ENCODE measurements around the gene ANTXR1. TPM values are rescaled to one million over a fixed set of nuclear protein-coding genes. Genes with fewer than 3 reads are reported as not detected.

The ANTXR1 gene
- total RNA-seq, 2 experiments from 2014 or later, result not detected

- Mint-ChIP-seq H3K9me3 (no peaks in the 10 kb centered on the region), H3K27ac (no peak overlapping the region), H3K4me3 (no peak overlapping the region), H3K36me3 (no peaks in the 10 kb centered on the region), H3K27me3 (peaks cover 12% of the 10 kb centered on the region), H3K4me1 (ENCODE audit: low read depth) (no peaks in the 10 kb centered on the region)
- intact Hi-C loops (cut with micrococcal nuclease), result no loop called here
- DNase-seq, result no peak
- ChIA-PET POLR2A (no interaction called here), CTCF (interaction anchor here (1.2 kb wide), 1 partner anchor 9 kb away, joined by 3 read pairs; no protein-coding TSS in a partner anchor)
Measured at GRCh38 chr2:68980956-68981355, 32.0 kb upstream of the ANTXR1 start.

- H3K27me3 Mint-ChIP-seq, result peaks cover 4% of the 10 kb centered on the region
- no peak overlapping the region for H3K4me3 Mint-ChIP-seq
- no peaks in the 10 kb centered on the region for H3K4me1 Mint-ChIP-seq (ENCODE audit: low read depth)
- no peak for DNase-seq
- no peaks in the 10 kb centered on the region for H3K9me3 Mint-ChIP-seq
- H3K27ac Mint-ChIP-seq, result no peak overlapping the region
- intact Hi-C loops (cut with micrococcal nuclease), result no loop called here
- no peaks in the 10 kb centered on the region for H3K36me3 Mint-ChIP-seq
- POLR2A ChIA-PET, result no interaction called here
- CTCF ChIA-PET, result interaction anchor here (0.6 kb wide), 1 partner anchor 272 kb away, joined by 3 read pairs; no protein-coding TSS in a partner anchor
Measured at GRCh38 chr2:68987021-68987503, 25.9 kb upstream of the ANTXR1 start.

- no peaks in the 10 kb centered on the region for H3K36me3 Mint-ChIP-seq
- ChIA-PET POLR2A (no interaction called here), CTCF (interaction anchor here (1.1 kb wide), 1 partner anchor 9 kb away, joined by 3 read pairs; no protein-coding TSS in a partner anchor)
- no peaks in the 10 kb centered on the region for H3K4me1 Mint-ChIP-seq (ENCODE audit: low read depth)
- H3K27ac Mint-ChIP-seq, result no peak overlapping the region
- H3K27me3 Mint-ChIP-seq, result peaks cover 4% of the 10 kb centered on the region
- no peak overlapping the region for H3K4me3 Mint-ChIP-seq
- no peak for DNase-seq
- no peaks in the 10 kb centered on the region for H3K9me3 Mint-ChIP-seq
- intact Hi-C loops (cut with micrococcal nuclease), result no loop called here
Measured at GRCh38 chr2:68989035-68989434, 23.9 kb upstream of the ANTXR1 start.

- Mint-ChIP-seq H3K4me3 (no peak overlapping the region), H3K4me1 (ENCODE audit: low read depth) (no peaks in the 10 kb centered on the region), H3K9me3 (no peaks in the 10 kb centered on the region), H3K27ac (no peak overlapping the region), H3K36me3 (no peaks in the 10 kb centered on the region), H3K27me3 (peaks cover 10% of the 10 kb centered on the region)
- ChIA-PET CTCF (no interaction called here), POLR2A (no interaction called here)
- no peak for DNase-seq
- intact Hi-C loops (cut with micrococcal nuclease), result no loop called here
Measured at GRCh38 chr2:68992341-68992740, 20.6 kb upstream of the ANTXR1 start.

- ChIA-PET CTCF (interaction anchor here (1.2 kb wide), 1 partner anchor 397 kb away, joined by 3 read pairs; no protein-coding TSS in a partner anchor), POLR2A (no interaction called here)
- Mint-ChIP-seq H3K9me3 (no peaks in the 10 kb centered on the region), H3K4me1 (ENCODE audit: low read depth) (no peaks in the 10 kb centered on the region), H3K27me3 (peaks cover 10% of the 10 kb centered on the region), H3K27ac (no peak overlapping the region), H3K36me3 (no peaks in the 10 kb centered on the region), H3K4me3 (no peak overlapping the region)
- intact Hi-C loops (cut with micrococcal nuclease), result no loop called here
- no peak for DNase-seq
Measured at GRCh38 chr2:68992933-68993332, 20.0 kb upstream of the ANTXR1 start.

GRCh38 chr2:68993660-68994059, 19.3 kb upstream of the ANTXR1 start:
- ChIA-PET CTCF (interaction anchor here (1.2 kb wide), 1 partner anchor 398 kb away, joined by 3 read pairs; no protein-coding TSS in a partner anchor), POLR2A (no interaction called here)
- no peak for DNase-seq
- H3K4me1 Mint-ChIP-seq (ENCODE audit: low read depth), result no peaks in the 10 kb centered on the region
- peaks cover 10% of the 10 kb centered on the region for H3K27me3 Mint-ChIP-seq
- no peaks in the 10 kb centered on the region for H3K36me3 Mint-ChIP-seq
- H3K4me3 Mint-ChIP-seq, result no peak overlapping the region
- intact Hi-C loops (cut with micrococcal nuclease), result no loop called here
- no peaks in the 10 kb centered on the region for H3K9me3 Mint-ChIP-seq
- H3K27ac Mint-ChIP-seq, result no peak overlapping the region

GRCh38 chr2:68994864-68995263, 18.1 kb upstream of the ANTXR1 start:
- no peaks in the 10 kb centered on the region for H3K4me1 Mint-ChIP-seq (ENCODE audit: low read depth)
- H3K27me3 Mint-ChIP-seq, result peaks cover 10% of the 10 kb centered on the region
- CTCF ChIA-PET, result interaction anchor here (1.0 kb wide), 1 partner anchor 51 kb away, joined by 3 read pairs; no protein-coding TSS in a partner anchor
- DNase-seq, result no peak
- intact Hi-C loops (cut with micrococcal nuclease), result no loop called here
- POLR2A ChIA-PET, result no interaction called here
- H3K27ac Mint-ChIP-seq, result no peak overlapping the region
- no peak overlapping the region for H3K4me3 Mint-ChIP-seq
- no peaks in the 10 kb centered on the region for H3K36me3 Mint-ChIP-seq
- no peaks in the 10 kb centered on the region for H3K9me3 Mint-ChIP-seq

GRCh38 chr2:68995916-68996315, 17.1 kb upstream of the ANTXR1 start:
- intact Hi-C loops (cut with micrococcal nuclease), result no loop called here

GRCh38 chr2:68997401-68997800, 15.6 kb upstream of the ANTXR1 start:
- CTCF ChIA-PET, result no interaction called here
- Mint-ChIP-seq H3K27ac (no peak overlapping the region), H3K4me3 (no peak overlapping the region), H3K36me3 (no peaks in the 10 kb centered on the region), H3K4me1 (ENCODE audit: low read depth) (no peaks in the 10 kb centered on the region), H3K9me3 (peaks cover 9% of the 10 kb centered on the region), H3K27me3 (peaks cover 18% of the 10 kb centered on the region)
- no peak for DNase-seq
- intact Hi-C loops (cut with micrococcal nuclease), result no loop called here
- POLR2A ChIA-PET, result no interaction called here

More at GRCh38 chr2:68995916-68996315, 17.1 kb upstream of the ANTXR1 start:
- Mint-ChIP-seq H3K9me3 (no peaks in the 10 kb centered on the region), H3K36me3 (no peaks in the 10 kb centered on the region), H3K4me3 (no peak overlapping the region), H3K27ac (no peak overlapping the region), H3K4me1 (ENCODE audit: low read depth) (no peaks in the 10 kb centered on the region), H3K27me3 (peaks cover 12% of the 10 kb centered on the region)
- no peak for DNase-seq
- POLR2A ChIA-PET, result no interaction called here
- CTCF ChIA-PET, result interaction anchor here (0.8 to 1.0 kb wide), 2 partner anchors 52 to 287 kb away, joined by 3 read pairs; no protein-coding TSS in a partner anchor

- H3K36me3 Mint-ChIP-seq, result no peaks in the 10 kb centered on the region
- DNase-seq, result no peak
- POLR2A ChIA-PET, result no interaction called here
Measured at GRCh38 chr2:69001879-69002278, 11.1 kb upstream of the ANTXR1 start.

GRCh38 chr2:69003731-69004130, 9.2 kb upstream of the ANTXR1 start:
- no peaks in the 10 kb centered on the region for H3K36me3 Mint-ChIP-seq
- CTCF ChIA-PET, result interaction anchor here (1.5 kb wide), 1 partner anchor 9 kb away, joined by 4 read pairs; the partner anchor contains the start of gene ANTXR1

More at GRCh38 chr2:69001879-69002278, 11.1 kb upstream of the ANTXR1 start:
- H3K27ac Mint-ChIP-seq, result no peak overlapping the region
- H3K4me3 Mint-ChIP-seq, result no peak overlapping the region
- intact Hi-C loops (cut with micrococcal nuclease), result no loop called here
- no peaks in the 10 kb centered on the region for H3K4me1 Mint-ChIP-seq (ENCODE audit: low read depth)
- CTCF ChIA-PET, result interaction anchor here (0.8 kb wide), 1 partner anchor 47 kb away, joined by 3 read pairs; no protein-coding TSS in a partner anchor
- H3K9me3 Mint-ChIP-seq, result peaks cover 10% of the 10 kb centered on the region
- peaks cover 24% of the 10 kb centered on the region for H3K27me3 Mint-ChIP-seq

GRCh38 chr2:69007169-69007568, 5.8 kb upstream of the ANTXR1 start:
- H3K9me3 Mint-ChIP-seq, result peaks cover 4% of the 10 kb centered on the region
- CTCF ChIA-PET, result interaction anchor here (1.5 kb wide), 1 partner anchor 64 kb away, joined by 3 read pairs; no protein-coding TSS in a partner anchor

More at GRCh38 chr2:69003731-69004130, 9.2 kb upstream of the ANTXR1 start:
- POLR2A ChIA-PET, result no interaction called here
- no peaks in the 10 kb centered on the region for H3K4me1 Mint-ChIP-seq (ENCODE audit: low read depth)
- H3K9me3 Mint-ChIP-seq, result peaks cover 10% of the 10 kb centered on the region
- no peak overlapping the region for H3K4me3 Mint-ChIP-seq
- no peak overlapping the region for H3K27ac Mint-ChIP-seq
- intact Hi-C loops (cut with micrococcal nuclease), result no loop called here
- no peak for DNase-seq
- peaks cover 26% of the 10 kb centered on the region for H3K27me3 Mint-ChIP-seq

GRCh38 chr2:69007603-69008002, 5.4 kb upstream of the ANTXR1 start:
- H3K4me1 Mint-ChIP-seq (ENCODE audit: low read depth), result peaks cover 3% of the 10 kb centered on the region
- CTCF ChIA-PET, result no interaction called here
- H3K36me3 Mint-ChIP-seq, result no peaks in the 10 kb centered on the region
- intact Hi-C loops (cut with micrococcal nuclease), result no loop called here
- POLR2A ChIA-PET, result no interaction called here
- H3K9me3 Mint-ChIP-seq, result no peaks in the 10 kb centered on the region
- no peak for DNase-seq
- H3K27me3 Mint-ChIP-seq, result peaks cover 23% of the 10 kb centered on the region
- no peak overlapping the region for H3K4me3 Mint-ChIP-seq
- no peak overlapping the region for H3K27ac Mint-ChIP-seq

More at GRCh38 chr2:69007169-69007568, 5.8 kb upstream of the ANTXR1 start:
- H3K27ac Mint-ChIP-seq, result no peak overlapping the region
- POLR2A ChIA-PET, result no interaction called here
- intact Hi-C loops (cut with micrococcal nuclease), result no loop called here
- no peaks in the 10 kb centered on the region for H3K4me1 Mint-ChIP-seq (ENCODE audit: low read depth)
- peaks cover 24% of the 10 kb centered on the region for H3K27me3 Mint-ChIP-seq
- no peak overlapping the region for H3K4me3 Mint-ChIP-seq
- H3K36me3 Mint-ChIP-seq, result no peaks in the 10 kb centered on the region
- no peak for DNase-seq

Data from activated CD4-positive, alpha-beta memory T cell treated with anti-CD3 and anti-CD28 coated beads for 36 hours (primary cell).